Stomach (tissue), 4 donors: ENCODE measurements around the gene RHBDD2.
"Not testable (repeated sequence)": the region's sequence is repeated elsewhere in the genome, so short reads cannot be mapped to it uniquely, and the experiment has no call there.

Source experiments
- CTCF ChIP-seq, 7 experiments: fragments of 450-650 bp in 4 of 7; fragments of 200-600 bp in 3 of 7; sonication (generic) in 3 of 7; IDR thresholded peaks; one replicate each; pipeline ENCODE4 v1.5.1; 2016 to 2019; ENCODE audit warnings: antibody characterized with exemption in 7 of 7, control low read depth in 2 of 7, mild to moderate bottlenecking in 1 of 7
- EP300 ChIP-seq: sonication (generic); formaldehyde crosslinking; IDR thresholded peaks from one replicate; pipeline ENCODE4 v1.6.1; 2017; ENCODE audit warnings: antibody characterized with exemption
- POLR2A ChIP-seq, 4 donors: fragments of 450-650 bp; IDR thresholded peaks; one replicate each; pipeline ENCODE4 v1.6.1; 2016; ENCODE audit warnings: antibody characterized with exemption in 4 of 4, control low read depth in 2 of 4, mild to moderate bottlenecking in 1 of 4, moderate library complexity in 1 of 4

- TF ChIP-seq POLR2A (IDR thresholded peaks at IDR 0.05); CTCF (IDR thresholded peaks at IDR 0.05); EP300: not testable (repeated sequence)
Measured at GRCh38 chr7:75845132-75845531, 33.7 kb upstream of the RHBDD2 start.
